Measurements from ENCODE around the gene PRDM5. TPM values are rescaled to one million over a fixed set of nuclear protein-coding genes. Genes with fewer than 3 reads are reported as not detected.

PRDM5 gene
- total RNA-seq, 1 donor: 30.7 TPM

GRCh38 chr4:120763650-120764049, 158.9 kb downstream of the PRDM5 start:
- DNase-seq (ENCODE audit: low read depth): no peak
- TF ChIP-seq CTCF (IDR thresholded peaks at IDR 0.05; ENCODE audit: insufficient read depth, low read depth, low read length): no peak
- H3K4me3 ChIP-seq (ENCODE audit: low read depth, low read length): no peak overlapping the region

- no peak for DNase-seq (ENCODE audit: low read depth)
- TF ChIP-seq CTCF (IDR thresholded peaks at IDR 0.05; ENCODE audit: insufficient read depth, low read depth, low read length): no peak
- H3K4me3 ChIP-seq (ENCODE audit: low read depth, low read length): no peak overlapping the region
Observed at GRCh38 chr4:120761070-120761469, 161.5 kb downstream of the PRDM5 start.

- no peak for TF ChIP-seq CTCF (IDR thresholded peaks at IDR 0.05; ENCODE audit: insufficient read depth, low read depth, low read length)
- peak; percentile 8 for DNase-seq (ENCODE audit: low read depth)
- no peak overlapping the region for H3K4me3 ChIP-seq (ENCODE audit: low read depth, low read length)
Observed at GRCh38 chr4:120760047-120760446, 162.5 kb downstream of the PRDM5 start.

GRCh38 chr4:120755864-120756263, 166.7 kb downstream of the PRDM5 start:
- H3K4me3 ChIP-seq (ENCODE audit: low read depth, low read length): no peak overlapping the region
- TF ChIP-seq CTCF (IDR thresholded peaks at IDR 0.05; ENCODE audit: insufficient read depth, low read depth, low read length): no peak
- no peak for DNase-seq (ENCODE audit: low read depth)

GRCh38 chr4:120754590-120754989, 167.9 kb downstream of the PRDM5 start:
- no peak for TF ChIP-seq CTCF (IDR thresholded peaks at IDR 0.05; ENCODE audit: insufficient read depth, low read depth, low read length)
- no peak for DNase-seq (ENCODE audit: low read depth)
- no peak overlapping the region for H3K4me3 ChIP-seq (ENCODE audit: low read depth, low read length)

GRCh38 chr4:120753854-120754253, 168.7 kb downstream of the PRDM5 start:
- no peak for TF ChIP-seq CTCF (IDR thresholded peaks at IDR 0.05; ENCODE audit: insufficient read depth, low read depth, low read length)
- no peak overlapping the region for H3K4me3 ChIP-seq (ENCODE audit: low read depth, low read length)
- no peak for DNase-seq (ENCODE audit: low read depth)

- no peak for TF ChIP-seq CTCF (IDR thresholded peaks at IDR 0.05; ENCODE audit: insufficient read depth, low read depth, low read length)
- H3K4me3 ChIP-seq (ENCODE audit: low read depth, low read length): no peak overlapping the region
- no peak for DNase-seq (ENCODE audit: low read depth)
Observed at GRCh38 chr4:120750152-120750525, 172.4 kb downstream of the PRDM5 start.

Measured in fibroblast of villous mesenchyme (primary cell).